ENCODE results near the gene SLC6A9.

GRCh38 chr1:44050261-44050660 is 19.0 kb upstream of the SLC6A9 start:
- TF ChIP-seq REST (IDR thresholded peaks at IDR 0.05; ENCODE audit: unreplicated experiment) (no peak), CTCF (conservative IDR thresholded peaks at IDR 0.05; ENCODE audit: low read depth in 2 of 2) (no peak), POLR2AphosphoS5 (IDR thresholded peaks at IDR 0.05; ENCODE audit: low read depth) (no peak), ZNF462 (CRISPR knock-in tag; IDR thresholded peaks at IDR 0.05) (no peak), JUNB (IDR thresholded peaks at IDR 0.05; ENCODE audit: unreplicated experiment) (no peak), EZH2 (IDR thresholded peaks at IDR 0.05; ENCODE audit: low read depth, unreplicated experiment) (no peak), EZH2phosphoT487 (IDR thresholded peaks at IDR 0.05; ENCODE audit: unreplicated experiment) (no peak), NANOG (IDR thresholded peaks at IDR 0.05; ENCODE audit: borderline replicate concordance) (no peak), ZNF114 (CRISPR knock-in tag; IDR thresholded peaks at IDR 0.05) (no peak), ETS1 (IDR thresholded peaks at IDR 0.05) (no peak), CREB1 (CRISPR knock-in tag; IDR thresholded peaks at IDR 0.05; ENCODE audit: low read depth) (no peak)

Data from GM23338 (cell line).